ENCODE measurements around the gene ZRANB2. TPM values are rescaled to one million over a fixed set of nuclear protein-coding genes. Genes with fewer than 3 reads are reported as not detected.

Gene ZRANB2
- total RNA-seq, 2 donors from 2014 or later: 23.5 to 37.9 TPM

DNA sequence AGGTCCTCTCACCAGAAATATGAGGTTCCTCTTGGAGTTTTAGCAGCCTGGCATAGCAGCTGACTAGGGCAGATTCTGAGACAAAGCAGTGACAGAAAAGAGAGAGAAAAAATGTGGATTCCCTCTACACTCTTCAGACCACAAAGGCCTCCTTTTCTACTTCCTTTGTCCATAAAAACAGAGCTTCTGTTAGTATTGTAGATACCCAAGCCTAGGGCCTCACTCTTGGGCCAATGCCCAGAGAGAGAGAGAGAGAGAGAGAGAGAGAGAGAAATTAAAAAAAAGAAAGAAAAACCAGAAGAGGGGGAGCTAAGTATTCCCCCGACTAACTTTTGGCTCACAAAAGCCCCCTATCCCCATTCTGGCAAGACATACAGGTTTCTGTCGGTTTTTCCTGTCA lies 2.4 kb upstream of the ZRANB2 start:
- H3K9me3 ChIP-seq: no peaks in the 10 kb centered on the region
- H3K27me3 ChIP-seq: no peaks in the 10 kb centered on the region
- H3K27ac ChIP-seq: no peak overlapping the region
- H3K36me3 ChIP-seq: peaks cover 1% of the 10 kb centered on the region
- TF ChIP-seq, protein P1, sequence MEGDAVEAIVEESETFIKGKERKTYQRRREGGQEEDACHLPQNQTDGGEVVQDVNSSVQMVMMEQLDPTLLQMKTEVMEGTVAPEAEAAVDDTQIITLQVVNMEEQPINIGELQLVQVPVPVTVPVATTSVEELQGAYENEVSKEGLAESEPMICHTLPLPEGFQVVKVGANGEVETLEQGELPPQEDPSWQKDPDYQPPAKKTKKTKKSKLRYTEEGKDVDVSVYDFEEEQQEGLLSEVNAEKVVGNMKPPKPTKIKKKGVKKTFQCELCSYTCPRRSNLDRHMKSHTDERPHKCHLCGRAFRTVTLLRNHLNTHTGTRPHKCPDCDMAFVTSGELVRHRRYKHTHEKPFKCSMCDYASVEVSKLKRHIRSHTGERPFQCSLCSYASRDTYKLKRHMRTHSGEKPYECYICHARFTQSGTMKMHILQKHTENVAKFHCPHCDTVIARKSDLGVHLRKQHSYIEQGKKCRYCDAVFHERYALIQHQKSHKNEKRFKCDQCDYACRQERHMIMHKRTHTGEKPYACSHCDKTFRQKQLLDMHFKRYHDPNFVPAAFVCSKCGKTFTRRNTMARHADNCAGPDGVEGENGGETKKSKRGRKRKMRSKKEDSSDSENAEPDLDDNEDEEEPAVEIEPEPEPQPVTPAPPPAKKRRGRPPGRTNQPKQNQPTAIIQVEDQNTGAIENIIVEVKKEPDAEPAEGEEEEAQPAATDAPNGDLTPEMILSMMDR (IDR thresholded peaks at IDR 0.05): no peak
- H3K4me1 ChIP-seq: peaks cover 0 to 19% of the 10 kb centered on the region in 2 donors
- no peak overlapping the region for H3K4me3 ChIP-seq
- DNase-seq (ENCODE audit: low spot score): no peak

DNA sequence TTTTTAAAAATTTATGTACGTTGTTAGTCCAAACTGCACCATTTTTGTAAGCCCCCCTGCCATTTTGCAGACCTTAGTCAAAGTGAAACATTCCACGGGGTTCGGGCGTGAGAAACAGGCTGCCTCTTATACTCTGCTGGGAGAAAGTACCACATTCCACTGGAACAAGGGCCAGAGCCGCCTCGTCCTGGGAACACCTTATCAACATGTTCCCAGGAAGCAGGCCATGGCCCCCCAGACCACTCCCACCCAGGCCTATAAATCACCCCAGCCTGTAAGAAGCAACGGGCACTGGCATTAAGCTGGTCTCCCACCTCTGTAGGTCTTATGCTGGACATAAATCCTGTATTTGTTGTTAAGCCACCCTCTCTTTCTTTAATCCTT lies 854 bp upstream of the ZRANB2 start:
- TF ChIP-seq, protein P1 (IDR thresholded peaks at IDR 0.05): no peak
- no peaks in the 10 kb centered on the region for H3K9me3 ChIP-seq
- H3K27ac ChIP-seq: peak overlapping the region; percentile 76 to 84
- H3K27me3 ChIP-seq: no peaks in the 10 kb centered on the region
- peak overlapping the region; percentile 75 to 85 for H3K4me3 ChIP-seq
- H3K36me3 ChIP-seq: peaks cover 15% of the 10 kb centered on the region
- peaks cover 0 to 19% of the 10 kb centered on the region in 2 donors for H3K4me1 ChIP-seq
- no peak for DNase-seq (ENCODE audit: low spot score)

DNA sequence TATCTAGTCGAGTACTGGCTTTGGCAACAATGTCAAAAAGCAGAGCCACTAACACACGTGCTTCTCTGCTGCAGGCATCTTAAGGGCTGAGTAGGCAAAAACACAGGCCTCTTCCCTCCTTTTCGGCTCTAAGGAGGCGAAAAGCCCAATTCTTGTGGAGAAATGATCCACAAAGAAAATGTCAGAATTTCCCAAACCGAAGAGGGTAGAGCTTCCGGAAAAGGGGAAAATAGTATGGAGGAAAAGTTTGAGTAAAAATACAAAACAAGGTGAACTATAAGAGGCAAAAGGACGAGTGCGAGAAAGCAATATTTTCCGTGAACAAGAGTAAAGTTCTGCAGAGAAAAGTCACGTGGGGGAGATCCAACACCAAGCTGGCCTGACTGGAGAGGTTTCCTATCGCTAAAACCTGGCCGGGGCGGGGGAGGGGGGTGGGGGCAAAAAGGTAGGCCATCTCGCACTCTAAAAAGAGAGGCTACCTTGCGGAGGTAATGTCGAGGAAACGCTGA lies 551 bp downstream of the ZRANB2 start:
- Histone ChIP-seq H3K4me3 (peak overlapping the region; percentile 75 to 85), H3K9me3 (no peaks in the 10 kb centered on the region), H3K27ac (peak overlapping the region; percentile 76 to 84), H3K36me3 (peaks cover 30% of the 10 kb centered on the region), H3K4me1 (peaks cover 0 to 19% of the 10 kb centered on the region in 2 donors), H3K27me3 (no peaks in the 10 kb centered on the region)
- no peak for DNase-seq (ENCODE audit: low spot score)
- TF ChIP-seq, protein P1 (IDR thresholded peaks at IDR 0.05): no peak

DNA sequence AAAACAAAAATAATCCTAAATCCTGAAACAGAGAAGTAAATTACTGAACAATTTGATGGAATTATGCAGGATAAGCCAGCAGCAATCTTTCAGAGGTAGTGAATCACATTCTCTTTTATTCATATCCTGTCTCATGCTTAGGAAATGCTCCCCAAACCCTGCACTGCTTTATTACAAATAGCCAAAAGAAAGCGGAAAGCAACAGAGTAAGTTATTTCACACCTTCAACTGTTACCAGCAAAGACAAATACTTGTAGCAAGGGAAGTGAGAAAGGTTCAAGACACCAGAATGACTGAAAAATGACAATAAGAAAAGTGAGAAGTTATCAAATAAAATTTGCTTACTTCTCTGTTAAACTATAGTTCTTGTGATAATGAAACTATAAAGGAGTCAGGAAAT lies 6.2 kb downstream of the ZRANB2 start:
- H3K36me3 ChIP-seq: peaks cover 72% of the 10 kb centered on the region
- TF ChIP-seq, protein P1 (IDR thresholded peaks at IDR 0.05): no peak
- peaks cover 0 to 14% of the 10 kb centered on the region in 2 donors for H3K4me1 ChIP-seq
- DNase-seq (ENCODE audit: low spot score): no peak
- no peaks in the 10 kb centered on the region for H3K9me3 ChIP-seq
- no peak overlapping the region for H3K27ac ChIP-seq
- no peak overlapping the region for H3K4me3 ChIP-seq
- H3K27me3 ChIP-seq: no peaks in the 10 kb centered on the region

DNA sequence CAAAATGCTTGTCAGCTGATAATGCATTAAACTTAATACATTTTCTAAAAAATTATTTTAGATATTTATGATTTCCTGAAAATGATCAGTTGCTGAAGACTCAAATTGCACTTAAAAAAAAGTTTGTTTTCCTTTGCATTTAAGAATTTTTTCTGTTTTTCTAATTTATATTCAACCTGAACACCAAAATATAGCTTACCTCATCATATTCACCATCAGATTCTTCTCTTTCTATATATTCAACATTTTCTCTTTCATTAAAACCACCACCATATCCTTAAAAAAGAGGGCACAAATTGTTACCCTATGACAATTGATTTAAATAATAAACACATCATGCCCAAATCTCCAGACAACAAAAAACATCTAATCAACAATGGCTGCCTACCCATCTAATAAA lies 8.6 kb downstream of the ZRANB2 start:
- Histone ChIP-seq H3K4me1 (no peaks in the 10 kb centered on the region), H3K9me3 (no peaks in the 10 kb centered on the region), H3K27ac (no peak overlapping the region), H3K4me3 (no peak overlapping the region), H3K36me3 (peaks cover 86% of the 10 kb centered on the region), H3K27me3 (no peaks in the 10 kb centered on the region)
- TF ChIP-seq, protein P1 (IDR thresholded peaks at IDR 0.05): no peak
- DNase-seq (ENCODE audit: low spot score): no peak

DNA sequence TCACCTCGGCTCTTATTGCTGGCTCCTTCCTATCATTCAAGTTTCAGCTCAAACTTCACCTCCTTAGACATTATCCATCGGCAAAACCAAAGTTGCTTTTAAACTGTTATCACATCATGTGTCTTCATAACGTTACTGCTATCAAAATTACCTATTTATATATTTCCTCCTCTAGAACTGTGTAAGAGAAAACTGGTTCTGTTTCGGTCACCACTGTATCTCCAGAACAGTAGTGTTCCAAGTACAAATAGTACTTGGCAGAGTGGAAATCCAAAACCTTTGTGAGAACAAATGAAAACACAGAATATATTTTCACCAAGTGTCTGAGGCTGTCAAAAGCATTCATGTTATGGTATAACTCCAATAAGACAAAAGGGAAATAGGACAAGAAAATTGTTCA lies 9.1 kb downstream of the ZRANB2 start:
- DNase-seq (ENCODE audit: low spot score): no peak
- TF ChIP-seq, protein P1 (IDR thresholded peaks at IDR 0.05): no peak
- no peaks in the 10 kb centered on the region for H3K9me3 ChIP-seq
- no peak overlapping the region for H3K4me3 ChIP-seq
- H3K27ac ChIP-seq: no peak overlapping the region
- peaks cover 86% of the 10 kb centered on the region for H3K36me3 ChIP-seq
- H3K4me1 ChIP-seq: no peaks in the 10 kb centered on the region
- H3K27me3 ChIP-seq: no peaks in the 10 kb centered on the region

Measured in right atrium auricular region (tissue), 2 donors.